CD4-positive, alpha-beta memory T cell (primary cell): ENCODE measurements around the gene FAM234B. TPM values are rescaled to one million over a fixed set of nuclear protein-coding genes. Genes with fewer than 3 reads are reported as not detected.

ENCODE experiments used
- CTCF ChIA-PET: fragments of 350-600 bp; sonication (Branson Sonifier 250); formaldehyde crosslinking; loops from one replicate; lab custom pipeline; 2021; ENCODE audit warnings: inconsistent platforms; ENCODE audit not compliant: partially characterized antibody; lab: Charles Lee
- POLR2A ChIA-PET: fragments of 350-600 bp; sonication (Branson Sonifier 250); formaldehyde crosslinking; loops from one replicate; lab custom pipeline; 2021; ENCODE audit not compliant: partially characterized antibody; lab: Charles Lee
- DNase-seq, 5 donors: peaks; one replicate each; pipeline versions ENCODE4 v3.0.0 to v3.0.0-alpha.2; 2020 to 2022; ENCODE audit warnings: mixed read lengths in 1 of 5
- H3K27ac ChIP-seq: one replicate; pipeline ENCODE4 v1.7.0; 2013; ENCODE audit warnings: low read depth, low read length
- H3K27me3 ChIP-seq: 2 replicates; pipeline ENCODE4 v1.7.0; 2013; ENCODE audit warnings: mild to moderate bottlenecking, low read length, moderate library complexity; ENCODE audit not compliant: insufficient read depth
- H3K36me3 ChIP-seq: 2 replicates; pipeline ENCODE4 v1.7.0; 2013; ENCODE audit warnings: mild to moderate bottlenecking, low read length, moderate library complexity; ENCODE audit not compliant: insufficient read depth
- H3K4me1 ChIP-seq: 2 replicates; pipeline ENCODE4 v1.7.0; 2013; ENCODE audit warnings: mild to moderate bottlenecking, low read length, moderate library complexity; ENCODE audit not compliant: insufficient read depth
- H3K4me3 ChIP-seq, 2 donors: one replicate each; pipeline ENCODE4 v1.7.0; 2013; ENCODE audit warnings: low read length in 2 of 2, mild to moderate bottlenecking in 1 of 2
- H3K9me3 ChIP-seq, 2 donors: one replicate each; pipeline ENCODE4 v1.7.0; 2013; ENCODE audit warnings: low read length in 2 of 2, control low read depth in 1 of 2; ENCODE audit not compliant: control insufficient read depth in 1 of 2
- H3K27ac Mint-ChIP-seq, 7 donors: one replicate each; pipeline ENCODE4 v1.8.0; 2020 to 2021; ENCODE audit warnings: mixed read lengths in 7 of 7, mild to moderate bottlenecking in 6 of 7, inconsistent platforms in 3 of 7, moderate library complexity in 3 of 7
- H3K27me3 Mint-ChIP-seq, 2 donors: one replicate each; pipeline ENCODE4 v1.8.0; 2020 to 2021; ENCODE audit warnings: mixed read lengths in 2 of 2
- H3K36me3 Mint-ChIP-seq, 2 donors: one replicate each; pipeline ENCODE4 v1.8.0; 2020 to 2021; ENCODE audit warnings: mixed read lengths in 2 of 2, inconsistent platforms in 1 of 2, mild to moderate bottlenecking in 1 of 2
- H3K4me1 Mint-ChIP-seq, 4 donors: one replicate each; pipeline ENCODE4 v1.8.0; 2020 to 2021; ENCODE audit warnings: mixed read lengths in 4 of 4, mild to moderate bottlenecking in 1 of 4
- H3K4me3 Mint-ChIP-seq, 8 donors: one replicate each; pipeline ENCODE4 v1.8.0; 2020 to 2021; ENCODE audit warnings: mixed read lengths in 8 of 8, mild to moderate bottlenecking in 7 of 8, moderate library complexity in 6 of 8, inconsistent platforms in 3 of 8
- H3K9me3 Mint-ChIP-seq, 8 donors: one replicate each; pipeline ENCODE4 v1.8.0; 2020 to 2021; ENCODE audit warnings: mixed read lengths in 8 of 8, mild to moderate bottlenecking in 5 of 8, inconsistent platforms in 3 of 8, moderate library complexity in 1 of 8
- intact Hi-C: fragments of 100-400 bp; cut with micrococcal nuclease; formaldehyde crosslinking; loops from one replicate; pipeline ENCODE4 v1.15.1; 2023
- polyA plus RNA-seq, 2 donors: library from polyadenylated mRNA; unstranded; fragments of 300-500 nt; fragmentation: Illumina TruSeq; gene quantifications; one replicate each; pipeline ENCODE4 v1.2.3, GENCODE V29; 2021
- total RNA-seq, 2 experiments: library from RNA; stranded (reverse); gene quantifications; one replicate each; pipeline ENCODE4 v1.2.3, GENCODE V29; 2021

FAM234B gene
- total and polyA plus RNA-seq, 4 experiments from 2014 or later: 2.6 to 4.0 (median 3.3) TPM

GRCh38 chr12:13060581-13060980 is 16.4 kb downstream of the FAM234B start:
- no peaks in the 10 kb centered on the region for H3K9me3 Mint-ChIP-seq
- no peak overlapping the region for H3K27ac Mint-ChIP-seq
- H3K9me3 ChIP-seq: no peaks in the 10 kb centered on the region
- no peak overlapping the region for H3K4me3 Mint-ChIP-seq
- no peak overlapping the region for H3K27ac ChIP-seq
- intact Hi-C loops: no loop called here
- POLR2A ChIA-PET: no interaction called here
- no peaks in the 10 kb centered on the region for H3K27me3 ChIP-seq
- CTCF ChIA-PET: interaction anchor here (1.0 kb wide), 1 partner anchor 16 kb away, joined by 3 read pairs; no protein-coding TSS in a partner anchor
- no peaks in the 10 kb centered on the region for H3K4me1 Mint-ChIP-seq
- H3K36me3 Mint-ChIP-seq: peaks cover 19 to 58% of the 10 kb centered on the region in 2 donors
- no peaks in the 10 kb centered on the region for H3K4me1 ChIP-seq
- H3K27me3 Mint-ChIP-seq: no peaks in the 10 kb centered on the region
- no peak overlapping the region for H3K4me3 ChIP-seq
- no peak for DNase-seq
- H3K36me3 ChIP-seq: no peaks in the 10 kb centered on the region

DNA sequence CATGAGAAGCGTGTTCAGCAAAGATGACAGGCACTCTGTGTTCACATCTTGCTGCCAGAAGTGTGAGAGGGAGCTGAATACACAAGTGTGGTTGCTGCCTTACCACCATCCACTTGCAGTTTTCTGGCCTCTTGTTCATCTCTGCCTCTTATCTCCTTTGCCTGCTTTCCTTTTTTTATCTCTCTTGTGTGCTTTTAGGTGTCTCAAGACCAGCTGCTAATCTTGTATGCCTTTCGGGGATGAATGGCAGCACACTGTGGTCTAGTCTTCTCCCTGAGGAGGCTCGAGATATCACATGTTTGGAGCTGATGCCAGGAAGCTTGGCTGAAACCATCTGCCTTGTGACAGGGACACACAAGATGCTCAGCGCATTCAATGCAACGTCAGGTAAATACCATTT is 17.2 kb downstream of the FAM234B start:
- no peak for DNase-seq
- no peaks in the 10 kb centered on the region for H3K36me3 ChIP-seq
- no peak overlapping the region for H3K27ac Mint-ChIP-seq
- no peaks in the 10 kb centered on the region for H3K9me3 Mint-ChIP-seq
- H3K4me3 Mint-ChIP-seq: no peak overlapping the region
- CTCF ChIA-PET: interaction anchor here (1.0 kb wide), 1 partner anchor 16 kb away, joined by 3 read pairs; no protein-coding TSS in a partner anchor
- H3K9me3 ChIP-seq: no peaks in the 10 kb centered on the region
- peaks cover 20 to 50% of the 10 kb centered on the region in 2 donors for H3K36me3 Mint-ChIP-seq
- POLR2A ChIA-PET: no interaction called here
- H3K4me3 ChIP-seq: no peak overlapping the region
- no peak overlapping the region for H3K27ac ChIP-seq
- no peaks in the 10 kb centered on the region for H3K4me1 ChIP-seq
- intact Hi-C loops: no loop called here
- no peaks in the 10 kb centered on the region for H3K4me1 Mint-ChIP-seq
- H3K27me3 Mint-ChIP-seq: no peaks in the 10 kb centered on the region
- no peaks in the 10 kb centered on the region for H3K27me3 ChIP-seq

GRCh38 chr12:13062669-13063068 is 18.5 kb downstream of the FAM234B start:
- H3K9me3 ChIP-seq: no peaks in the 10 kb centered on the region
- no peaks in the 10 kb centered on the region for H3K4me1 ChIP-seq
- H3K27ac Mint-ChIP-seq: no peak overlapping the region
- H3K36me3 Mint-ChIP-seq: peaks cover 24 to 56% of the 10 kb centered on the region in 2 donors
- H3K4me3 Mint-ChIP-seq: no peak overlapping the region
- H3K27me3 ChIP-seq: no peaks in the 10 kb centered on the region
- POLR2A ChIA-PET: no interaction called here
- CTCF ChIA-PET: interaction anchor here (1.5 kb wide), 1 partner anchor 11 kb away, joined by 4 read pairs; no protein-coding TSS in a partner anchor
- no peaks in the 10 kb centered on the region for H3K27me3 Mint-ChIP-seq
- no peak overlapping the region for H3K4me3 ChIP-seq
- no peaks in the 10 kb centered on the region for H3K9me3 Mint-ChIP-seq
- intact Hi-C loops: no loop called here
- DNase-seq: no peak
- H3K36me3 ChIP-seq: no peaks in the 10 kb centered on the region
- no peaks in the 10 kb centered on the region for H3K4me1 Mint-ChIP-seq
- no peak overlapping the region for H3K27ac ChIP-seq

- H3K4me3 ChIP-seq: no peak overlapping the region
- intact Hi-C loops: no loop called here
- H3K27ac Mint-ChIP-seq: no peak overlapping the region
- no peak overlapping the region for H3K27ac ChIP-seq
- H3K27me3 Mint-ChIP-seq: no peaks in the 10 kb centered on the region
- H3K4me3 Mint-ChIP-seq: no peak overlapping the region
- H3K27me3 ChIP-seq: no peaks in the 10 kb centered on the region
- CTCF ChIA-PET: interaction anchor here (0.6 to 1.0 kb wide), 2 partner anchors 10 to 33 kb away, joined by 3 read pairs; no protein-coding TSS in a partner anchor
- no peaks in the 10 kb centered on the region for H3K9me3 Mint-ChIP-seq
- peaks cover 19 to 45% of the 10 kb centered on the region in 2 donors for H3K36me3 Mint-ChIP-seq
- no peaks in the 10 kb centered on the region for H3K4me1 Mint-ChIP-seq
- no peak for DNase-seq
- POLR2A ChIA-PET: no interaction called here
- H3K36me3 ChIP-seq: no peaks in the 10 kb centered on the region
- H3K4me1 ChIP-seq: no peaks in the 10 kb centered on the region
- no peaks in the 10 kb centered on the region for H3K9me3 ChIP-seq
Observed at GRCh38 chr12:13066014-13066413, 21.8 kb downstream of the FAM234B start.

GRCh38 chr12:13066459-13066858 is 22.3 kb downstream of the FAM234B start:
- H3K9me3 ChIP-seq: no peaks in the 10 kb centered on the region
- no peak overlapping the region for H3K4me3 ChIP-seq
- Mint-ChIP-seq H3K9me3 (no peaks in the 10 kb centered on the region), H3K27me3 (no peaks in the 10 kb centered on the region), H3K4me1 (no peaks in the 10 kb centered on the region), H3K36me3 (peaks cover 19 to 45% of the 10 kb centered on the region in 2 donors), H3K27ac (no peak overlapping the region), H3K4me3 (no peak overlapping the region)
- H3K27me3 ChIP-seq: no peaks in the 10 kb centered on the region
- intact Hi-C loops: no loop called here
- no peak overlapping the region for H3K27ac ChIP-seq
- CTCF ChIA-PET: no interaction called here
- DNase-seq: no peak
- POLR2A ChIA-PET: no interaction called here
- H3K4me1 ChIP-seq: no peaks in the 10 kb centered on the region
- H3K36me3 ChIP-seq: no peaks in the 10 kb centered on the region

DNA sequence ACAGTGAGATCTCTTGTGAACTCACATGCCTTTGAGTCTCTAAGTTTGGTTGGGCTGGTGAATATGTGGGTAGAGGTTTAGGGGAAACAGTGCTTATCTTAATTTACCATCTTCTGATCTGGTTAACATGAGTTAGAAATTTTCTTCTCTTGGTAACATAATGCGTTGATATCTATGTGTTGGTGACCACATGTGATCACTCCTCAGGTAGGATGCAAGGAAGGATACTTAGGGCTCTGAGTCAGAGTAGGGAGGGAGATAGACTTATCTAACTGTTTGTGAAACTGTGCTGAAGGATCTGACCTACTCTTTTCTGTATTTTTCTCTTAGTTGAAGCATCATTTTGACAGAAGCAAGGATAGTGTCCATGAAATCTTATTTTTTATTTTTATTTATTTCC is 23.1 kb downstream of the FAM234B start:
- H3K9me3 ChIP-seq: no peaks in the 10 kb centered on the region
- peak overlapping the region in 1 of 7 donors; percentile 28 for H3K27ac Mint-ChIP-seq
- intact Hi-C loops: no loop called here
- H3K36me3 ChIP-seq: no peaks in the 10 kb centered on the region
- no peak overlapping the region for H3K4me3 ChIP-seq
- DNase-seq: no peak
- H3K4me3 Mint-ChIP-seq: no peak overlapping the region
- H3K4me1 ChIP-seq: no peaks in the 10 kb centered on the region
- CTCF ChIA-PET: no interaction called here
- H3K36me3 Mint-ChIP-seq: peaks cover 21 to 41% of the 10 kb centered on the region in 2 donors
- H3K27ac ChIP-seq: no peak overlapping the region
- no peaks in the 10 kb centered on the region for H3K27me3 ChIP-seq
- POLR2A ChIA-PET: no interaction called here
- no peaks in the 10 kb centered on the region for H3K27me3 Mint-ChIP-seq
- no peaks in the 10 kb centered on the region for H3K9me3 Mint-ChIP-seq
- H3K4me1 Mint-ChIP-seq: no peaks in the 10 kb centered on the region

DNA sequence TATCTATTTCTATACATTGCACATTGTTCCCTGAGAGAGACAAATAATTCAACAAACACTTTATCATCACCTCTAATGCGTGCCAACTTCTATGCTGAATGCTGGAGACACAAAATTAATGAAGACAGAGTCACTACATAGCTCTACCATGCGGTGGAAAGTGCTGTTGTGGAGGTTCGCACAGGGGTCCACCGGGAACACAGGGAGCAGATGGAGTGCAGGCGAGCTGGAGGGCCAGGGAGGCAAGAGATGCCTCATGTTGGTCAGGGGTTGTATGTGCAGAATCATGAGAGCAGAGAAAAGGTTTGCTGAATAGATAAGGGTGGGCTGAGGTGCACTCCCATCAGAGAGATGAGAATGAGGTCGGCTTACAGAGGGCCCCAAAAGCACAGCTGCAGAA is 25.2 kb downstream of the FAM234B start:
- ChIA-PET CTCF (no interaction called here), POLR2A (no interaction called here)
- intact Hi-C loops: no loop called here
- no peak overlapping the region for H3K4me3 ChIP-seq
- Mint-ChIP-seq H3K27ac (peak overlapping the region in 1 of 7 donors; percentile 54), H3K4me3 (no peak overlapping the region), H3K9me3 (no peaks in the 10 kb centered on the region), H3K4me1 (no peaks in the 10 kb centered on the region), H3K36me3 (peaks cover 23 to 51% of the 10 kb centered on the region in 2 donors), H3K27me3 (no peaks in the 10 kb centered on the region)
- H3K36me3 ChIP-seq: no peaks in the 10 kb centered on the region
- no peaks in the 10 kb centered on the region for H3K27me3 ChIP-seq
- no peak overlapping the region for H3K27ac ChIP-seq
- H3K4me1 ChIP-seq: no peaks in the 10 kb centered on the region
- no peak for DNase-seq
- H3K9me3 ChIP-seq: no peaks in the 10 kb centered on the region
